RWPE1 (cell line): ENCODE results near the gene DPT.

Experiments used
- CTCF ChIA-PET: fragments of 350-600 bp; sonication (Branson Sonifier 250); formaldehyde crosslinking; extraction: SDS; loops from one replicate; lab custom pipeline; 2021; lab: Yijun Ruan, JAX
- POLR2A ChIA-PET: fragments of 400-600 bp; formaldehyde crosslinking; extraction: SDS; loops from one replicate; lab custom pipeline; 2020; ENCODE audit warnings: antibody characterized with exemption; ENCODE audit not compliant: low non-redundant PET; lab: Yijun Ruan, JAX
- DNase-seq: peaks from one replicate; pipeline ENCODE4 v3.0.0; 2012; ENCODE audit warnings: low spot score
- H3K27ac ChIP-seq: fragments of 450-650 bp; 2 replicates; pipeline ENCODE4 v1.5.1; 2017
- TF ChIP-seq, protein P1 (sequence below): fragments of 450-650 bp; conservative IDR thresholded peaks from 2 replicates; pipeline ENCODE4 v1.5.1; 2017; ENCODE audit warnings: low read depth, mild to moderate bottlenecking

DPT gene

DNA sequence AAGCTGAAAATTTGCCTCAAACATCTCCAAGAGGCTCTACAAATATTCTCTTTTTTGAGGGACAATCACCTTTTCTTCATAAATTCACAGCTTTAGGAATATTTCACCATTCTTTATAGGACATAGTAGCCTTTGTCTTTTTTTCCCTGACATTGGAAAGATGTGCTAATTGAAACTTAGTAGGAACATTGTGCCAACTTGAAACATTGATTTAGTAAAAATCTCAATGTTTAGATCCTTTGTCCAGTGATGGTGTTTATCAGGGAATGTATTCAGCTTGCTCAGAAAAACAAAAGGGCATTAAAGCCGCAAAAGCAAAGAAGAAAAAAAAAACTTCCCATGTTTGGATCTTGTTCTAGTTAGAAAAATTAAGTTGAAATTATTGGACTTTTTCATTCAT is 52.1 kb downstream of the DPT start:
- H3K27ac ChIP-seq: no peak overlapping the region
- no peak for DNase-seq
- TF ChIP-seq, protein P1, sequence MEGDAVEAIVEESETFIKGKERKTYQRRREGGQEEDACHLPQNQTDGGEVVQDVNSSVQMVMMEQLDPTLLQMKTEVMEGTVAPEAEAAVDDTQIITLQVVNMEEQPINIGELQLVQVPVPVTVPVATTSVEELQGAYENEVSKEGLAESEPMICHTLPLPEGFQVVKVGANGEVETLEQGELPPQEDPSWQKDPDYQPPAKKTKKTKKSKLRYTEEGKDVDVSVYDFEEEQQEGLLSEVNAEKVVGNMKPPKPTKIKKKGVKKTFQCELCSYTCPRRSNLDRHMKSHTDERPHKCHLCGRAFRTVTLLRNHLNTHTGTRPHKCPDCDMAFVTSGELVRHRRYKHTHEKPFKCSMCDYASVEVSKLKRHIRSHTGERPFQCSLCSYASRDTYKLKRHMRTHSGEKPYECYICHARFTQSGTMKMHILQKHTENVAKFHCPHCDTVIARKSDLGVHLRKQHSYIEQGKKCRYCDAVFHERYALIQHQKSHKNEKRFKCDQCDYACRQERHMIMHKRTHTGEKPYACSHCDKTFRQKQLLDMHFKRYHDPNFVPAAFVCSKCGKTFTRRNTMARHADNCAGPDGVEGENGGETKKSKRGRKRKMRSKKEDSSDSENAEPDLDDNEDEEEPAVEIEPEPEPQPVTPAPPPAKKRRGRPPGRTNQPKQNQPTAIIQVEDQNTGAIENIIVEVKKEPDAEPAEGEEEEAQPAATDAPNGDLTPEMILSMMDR: no peak
- POLR2A ChIA-PET: no interaction called here
- CTCF ChIA-PET: no interaction called here

DNA sequence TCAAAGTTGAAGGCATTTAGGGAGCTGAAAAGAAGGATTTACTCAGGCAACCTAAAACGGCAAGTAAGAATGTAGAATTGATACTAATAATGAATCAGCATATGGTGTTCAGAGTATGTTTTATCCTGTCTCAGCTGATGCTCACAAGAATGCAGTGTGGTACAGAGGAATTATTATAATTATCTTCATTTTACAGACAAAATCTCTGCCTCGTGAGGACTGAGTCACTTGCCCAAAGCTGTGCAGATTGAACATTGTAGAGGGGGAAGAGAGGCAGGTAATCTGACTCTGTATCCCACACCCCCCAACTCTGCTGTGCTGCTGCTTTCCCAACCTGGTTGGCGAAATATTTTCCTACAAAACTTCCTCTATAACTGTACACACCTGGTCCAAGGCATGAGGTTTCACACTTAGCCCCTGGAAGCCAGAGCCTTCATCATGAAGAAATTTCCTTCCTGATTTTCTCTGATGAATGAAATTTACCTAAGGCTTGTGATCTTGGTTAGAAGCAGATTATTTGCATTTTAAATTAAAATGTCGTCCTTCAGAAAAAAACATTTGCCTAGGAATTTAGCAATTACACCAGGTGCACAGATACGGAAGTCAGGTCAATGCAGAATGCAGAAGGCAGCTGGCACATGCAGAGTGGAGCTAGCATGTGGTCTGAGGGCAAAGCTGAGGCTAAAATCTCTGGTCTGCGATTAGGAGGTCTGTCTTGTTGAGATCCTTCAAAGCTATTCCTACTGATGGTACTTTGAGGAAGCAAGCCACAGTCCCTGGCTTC is 52.8 kb downstream of the DPT start:
- H3K27ac ChIP-seq: no peak overlapping the region
- TF ChIP-seq, protein P1: no peak
- ChIA-PET POLR2A (no interaction called here), CTCF (no interaction called here)
- no peak for DNase-seq

DNA sequence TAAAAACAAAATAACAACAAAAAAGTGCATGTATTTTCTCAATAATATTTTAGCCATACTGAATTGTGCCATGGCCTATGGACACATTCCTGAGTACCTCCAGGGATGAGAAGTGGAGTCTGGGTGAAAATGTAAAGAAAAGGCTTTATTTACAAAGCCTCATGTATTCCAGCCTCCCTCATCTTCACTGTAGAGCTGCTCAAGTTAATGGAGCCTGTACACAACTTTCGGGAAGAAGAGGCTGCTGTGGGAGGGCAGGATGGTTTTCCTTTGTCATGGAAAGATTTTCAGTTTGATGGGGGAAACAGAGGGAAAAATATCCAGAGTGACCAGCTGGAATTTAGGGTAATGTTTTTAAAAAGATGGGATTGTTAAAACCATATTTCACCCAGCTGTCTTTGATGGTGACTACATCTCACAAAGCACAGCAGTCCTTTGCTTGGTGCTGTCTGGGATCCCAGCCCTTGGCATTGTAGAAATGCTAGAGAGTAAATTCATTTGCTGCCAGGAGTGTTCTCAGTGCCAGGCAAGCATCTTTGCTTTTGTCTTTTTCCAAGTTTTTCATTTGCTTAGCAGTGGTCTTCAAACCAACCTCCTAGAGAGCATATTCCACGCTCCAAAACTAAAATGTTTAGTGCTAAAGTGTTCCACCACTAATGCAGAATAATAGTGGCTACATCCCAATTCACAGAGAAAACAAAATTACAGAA is 54.9 kb downstream of the DPT start:
- ChIA-PET POLR2A (no interaction called here), CTCF (no interaction called here)

DNA sequence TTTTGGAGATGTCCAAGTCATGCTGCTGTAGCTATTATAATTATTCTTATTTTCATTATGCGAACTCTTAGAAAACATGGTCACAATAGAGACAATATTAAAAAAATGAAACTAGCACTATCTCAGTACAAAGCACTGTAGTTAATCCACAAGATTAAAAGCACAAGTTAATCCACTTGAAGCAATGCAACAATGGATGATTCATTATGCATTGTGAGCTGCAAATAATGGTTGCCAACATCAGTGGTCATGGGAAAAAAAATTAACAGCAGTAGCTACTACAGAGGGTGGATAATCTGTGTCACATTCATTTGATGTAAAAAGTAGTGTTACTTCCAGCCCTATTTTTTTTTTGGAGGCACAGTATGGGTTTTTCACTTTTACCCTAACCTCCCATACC is 56.7 kb downstream of the DPT start:
- CTCF ChIA-PET: interaction anchor here (0.7 kb wide), 1 partner anchor 319 kb away, joined by 3 read pairs; no protein-coding TSS in a partner anchor
- no peak overlapping the region for H3K27ac ChIP-seq
- POLR2A ChIA-PET: no interaction called here
- TF ChIP-seq, protein P1: no peak
- no peak for DNase-seq

More for the DNA sequence above, 54.9 kb downstream of the DPT start:
- TF ChIP-seq, protein P1: no peak
- no peak overlapping the region for H3K27ac ChIP-seq
- DNase-seq: no peak

DNA sequence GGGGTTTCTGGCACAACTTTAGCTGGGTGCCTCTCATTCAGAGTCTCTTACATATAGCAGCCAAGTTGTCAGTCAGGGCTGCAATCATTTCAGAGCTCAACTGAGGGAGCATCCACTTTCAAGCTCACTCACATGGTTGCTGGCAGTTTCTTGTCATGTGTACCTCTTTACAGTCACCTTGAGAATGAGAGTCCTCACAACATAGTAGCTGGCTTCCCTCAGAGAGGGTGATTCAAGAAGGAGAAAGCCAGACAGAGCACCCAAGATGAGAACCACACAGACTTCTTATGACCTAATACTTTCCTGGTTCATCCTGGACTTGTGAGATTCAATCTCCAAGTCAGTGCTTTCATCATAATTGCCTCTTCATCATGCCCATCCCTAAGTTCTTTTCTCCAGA is 57.2 kb downstream of the DPT start:
- no peak for DNase-seq
- TF ChIP-seq, protein P1: no peak
- CTCF ChIA-PET: no interaction called here
- H3K27ac ChIP-seq: no peak overlapping the region
- POLR2A ChIA-PET: no interaction called here

DNA sequence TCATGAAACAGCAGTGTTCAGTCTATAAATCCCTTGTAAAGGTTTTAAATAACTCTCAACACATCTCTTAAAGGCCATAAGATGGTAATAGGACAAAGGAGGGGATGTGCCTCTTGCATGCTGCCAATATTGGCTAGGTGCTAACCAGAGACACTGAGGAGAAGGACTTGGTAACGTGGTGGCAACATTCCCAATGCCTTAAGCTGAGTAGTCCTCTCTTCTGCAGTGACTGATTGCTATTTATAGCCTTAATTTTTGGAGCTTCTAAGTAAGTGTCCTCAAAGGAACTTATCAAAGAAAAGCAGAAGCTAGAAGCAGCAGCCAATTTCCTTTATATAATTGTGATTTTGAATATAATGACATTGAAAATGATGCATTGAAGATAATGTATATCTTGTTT is 63.0 kb downstream of the DPT start:
- ChIA-PET CTCF (interaction anchor here (0.7 kb wide), 1 partner anchor 324 kb away, joined by 4 read pairs; no protein-coding TSS in a partner anchor), POLR2A (no interaction called here)
- TF ChIP-seq, protein P1: no peak
- no peak for DNase-seq
- no peak overlapping the region for H3K27ac ChIP-seq
